A549 (cell line): ENCODE data around the gene CNBD2.

Experiments used
- CHD2 ChIP-seq: fragments of 150-350 bp; IDR thresholded peaks from 2 replicates; pipeline ENCODE4 v1.6.1; 2014; ENCODE audit warnings: low read length; ENCODE audit not compliant: partially characterized antibody
- ESRRA ChIP-seq: fragments of 150-350 bp; IDR thresholded peaks from 2 replicates; pipeline ENCODE4 v1.6.1; 2014; ENCODE audit warnings: mild to moderate bottlenecking, low read length, borderline replicate concordance
- KDM1A ChIP-seq: fragments of 200-600 bp; sonication (generic); IDR thresholded peaks from 2 replicates; pipeline ENCODE4 v1.6.1; 2016; ENCODE audit warnings: low read depth, mild to moderate bottlenecking
- MAFK ChIP-seq: fragments of 450-650 bp; IDR thresholded peaks from 2 replicates; pipeline ENCODE4 v1.6.1; 2014; ENCODE audit not compliant: partially characterized antibody
- POLR2A ChIP-seq: IDR thresholded peaks from 2 replicates; pipeline ENCODE4 v1.6.1; 2012; ENCODE audit warnings: mild to moderate bottlenecking, low read length
- TF ChIP-seq, protein P1 (sequence below): fragments of >200 bp; sonication (Bioruptor Twin); formaldehyde crosslinking; IDR thresholded peaks from 3 replicates; pipeline ENCODE4 v1.5.1; 2016
- TF ChIP-seq, protein P2 (sequence below): fragments of 200-600 bp; sonication (generic); IDR thresholded peaks from 2 replicates; pipeline ENCODE4 v1.6.1; 2016; ENCODE audit warnings: antibody characterized with exemption, mild to moderate bottlenecking, moderate library complexity

GRCh38 chr20:35953387-35954199 lies 14.8 kb upstream of the CNBD2 start:
- TF ChIP-seq ESRRA (no peak), CHD2 (no peak), POLR2A (no peak), KDM1A (no peak), MAFK (no peak)
- TF ChIP-seq, protein P1, sequence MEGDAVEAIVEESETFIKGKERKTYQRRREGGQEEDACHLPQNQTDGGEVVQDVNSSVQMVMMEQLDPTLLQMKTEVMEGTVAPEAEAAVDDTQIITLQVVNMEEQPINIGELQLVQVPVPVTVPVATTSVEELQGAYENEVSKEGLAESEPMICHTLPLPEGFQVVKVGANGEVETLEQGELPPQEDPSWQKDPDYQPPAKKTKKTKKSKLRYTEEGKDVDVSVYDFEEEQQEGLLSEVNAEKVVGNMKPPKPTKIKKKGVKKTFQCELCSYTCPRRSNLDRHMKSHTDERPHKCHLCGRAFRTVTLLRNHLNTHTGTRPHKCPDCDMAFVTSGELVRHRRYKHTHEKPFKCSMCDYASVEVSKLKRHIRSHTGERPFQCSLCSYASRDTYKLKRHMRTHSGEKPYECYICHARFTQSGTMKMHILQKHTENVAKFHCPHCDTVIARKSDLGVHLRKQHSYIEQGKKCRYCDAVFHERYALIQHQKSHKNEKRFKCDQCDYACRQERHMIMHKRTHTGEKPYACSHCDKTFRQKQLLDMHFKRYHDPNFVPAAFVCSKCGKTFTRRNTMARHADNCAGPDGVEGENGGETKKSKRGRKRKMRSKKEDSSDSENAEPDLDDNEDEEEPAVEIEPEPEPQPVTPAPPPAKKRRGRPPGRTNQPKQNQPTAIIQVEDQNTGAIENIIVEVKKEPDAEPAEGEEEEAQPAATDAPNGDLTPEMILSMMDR, result no peak
- TF ChIP-seq, protein P2, sequence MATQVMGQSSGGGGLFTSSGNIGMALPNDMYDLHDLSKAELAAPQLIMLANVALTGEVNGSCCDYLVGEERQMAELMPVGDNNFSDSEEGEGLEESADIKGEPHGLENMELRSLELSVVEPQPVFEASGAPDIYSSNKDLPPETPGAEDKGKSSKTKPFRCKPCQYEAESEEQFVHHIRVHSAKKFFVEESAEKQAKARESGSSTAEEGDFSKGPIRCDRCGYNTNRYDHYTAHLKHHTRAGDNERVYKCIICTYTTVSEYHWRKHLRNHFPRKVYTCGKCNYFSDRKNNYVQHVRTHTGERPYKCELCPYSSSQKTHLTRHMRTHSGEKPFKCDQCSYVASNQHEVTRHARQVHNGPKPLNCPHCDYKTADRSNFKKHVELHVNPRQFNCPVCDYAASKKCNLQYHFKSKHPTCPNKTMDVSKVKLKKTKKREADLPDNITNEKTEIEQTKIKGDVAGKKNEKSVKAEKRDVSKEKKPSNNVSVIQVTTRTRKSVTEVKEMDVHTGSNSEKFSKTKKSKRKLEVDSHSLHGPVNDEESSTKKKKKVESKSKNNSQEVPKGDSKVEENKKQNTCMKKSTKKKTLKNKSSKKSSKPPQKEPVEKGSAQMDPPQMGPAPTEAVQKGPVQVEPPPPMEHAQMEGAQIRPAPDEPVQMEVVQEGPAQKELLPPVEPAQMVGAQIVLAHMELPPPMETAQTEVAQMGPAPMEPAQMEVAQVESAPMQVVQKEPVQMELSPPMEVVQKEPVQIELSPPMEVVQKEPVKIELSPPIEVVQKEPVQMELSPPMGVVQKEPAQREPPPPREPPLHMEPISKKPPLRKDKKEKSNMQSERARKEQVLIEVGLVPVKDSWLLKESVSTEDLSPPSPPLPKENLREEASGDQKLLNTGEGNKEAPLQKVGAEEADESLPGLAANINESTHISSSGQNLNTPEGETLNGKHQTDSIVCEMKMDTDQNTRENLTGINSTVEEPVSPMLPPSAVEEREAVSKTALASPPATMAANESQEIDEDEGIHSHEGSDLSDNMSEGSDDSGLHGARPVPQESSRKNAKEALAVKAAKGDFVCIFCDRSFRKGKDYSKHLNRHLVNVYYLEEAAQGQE, result no peak
